A673 (cell line): ENCODE measurements around the gene IQCC. TPM values are rescaled to one million over a fixed set of nuclear protein-coding genes. Genes with fewer than 3 reads are reported as not detected.
A peak's percentile ranks its signal among the peaks of the same experiment; 100 is the strongest.

Experiments used
- BruUV-seq: library from RNA; stranded (reverse); fragments of 400-500 nt; replicated peaks from 2 replicates; lab custom pipeline; 2021; lab: Mats Ljungman, UMichigan
- CTCF ChIA-PET: fragments of 300-600 bp; sonication (Branson Sonifier 250); formaldehyde crosslinking; loops from one replicate; lab custom pipeline; 2022; ENCODE audit warnings: antibody characterized with exemption; lab: Charles Lee
- POLR2A ChIA-PET: fragments of 300-600 bp; sonication (Branson Sonifier 250); formaldehyde crosslinking; loops from one replicate; lab custom pipeline; 2022; ENCODE audit warnings: antibody characterized with exemption; ENCODE audit not compliant: low non-redundant PET; lab: Charles Lee
- DNase-seq: peaks from one replicate; pipeline ENCODE4 v3.0.0-alpha.2; 2015; ENCODE audit warnings: low spot score
- H3K27ac ChIP-seq: fragments of 200-600 bp; sonication (generic); 2 replicates; pipeline ENCODE4 v1.5.1; 2016; ENCODE audit warnings: mixed run types, low read depth, mild to moderate bottlenecking, mixed read lengths, antibody characterized with exemption, low read length; ENCODE audit not compliant: poor library complexity, severe bottlenecking
- H3K27me3 ChIP-seq: fragments of 200-600 bp; sonication (generic); replicated peaks from 2 replicates; pipeline ENCODE4 v1.6.1; 2017; ENCODE audit warnings: mixed run types, low read depth, mild to moderate bottlenecking, mixed read lengths, antibody characterized with exemption, low read length; ENCODE audit not compliant: insufficient read depth, poor library complexity
- H3K36me3 ChIP-seq: fragments of 200-600 bp; sonication (generic); 2 replicates; pipeline ENCODE4 v1.6.1; 2016; ENCODE audit warnings: mixed run types, mild to moderate bottlenecking, mixed read lengths, antibody characterized with exemption, low read length; ENCODE audit not compliant: insufficient read depth, poor library complexity, severe bottlenecking
- H3K4me1 ChIP-seq: fragments of 200-600 bp; sonication (generic); 2 replicates; pipeline ENCODE4 v1.6.1; 2017; ENCODE audit warnings: mixed run types, mild to moderate bottlenecking, mixed read lengths, antibody characterized with exemption, low read length; ENCODE audit not compliant: insufficient read depth, poor library complexity, severe bottlenecking
- H3K4me3 ChIP-seq: fragments of 200-600 bp; sonication (generic); 2 replicates; pipeline ENCODE4 v1.5.1; 2016; ENCODE audit warnings: low read depth, mixed run types, mild to moderate bottlenecking, mixed read lengths, low read length; ENCODE audit not compliant: poor library complexity, severe bottlenecking
- H3K9me3 ChIP-seq: fragments of 200-600 bp; sonication (generic); 2 replicates; pipeline ENCODE4 v1.6.1; 2016; ENCODE audit warnings: mixed run types, low read depth, mild to moderate bottlenecking, mixed read lengths, antibody characterized with exemption, low read length; ENCODE audit not compliant: poor library complexity, severe bottlenecking
- CTCF ChIP-seq: fragments of 300-800, 200-600 bp; sonication (generic); conservative IDR thresholded peaks from 2 replicates; pipeline ENCODE4 v1.5.1; 2017; ENCODE audit warnings: low read depth, mild to moderate bottlenecking, antibody characterized with exemption, low read length, moderate library complexity, mixed read lengths
- EZH2 ChIP-seq: fragments of 200-600 bp; sonication (generic); IDR thresholded peaks from 2 replicates; pipeline ENCODE4 v1.6.1; 2017; ENCODE audit warnings: borderline replicate concordance, low read depth, mild to moderate bottlenecking, mixed read lengths, antibody characterized with exemption, low read length; ENCODE audit not compliant: poor library complexity, severe bottlenecking
- intact Hi-C: fragments of 100-400 bp; cut with micrococcal nuclease; formaldehyde crosslinking; loops from one replicate; pipeline ENCODE4 v1.10.0; 2022; ENCODE audit not compliant: unreplicated experiment
- total RNA-seq: library from RNA; stranded (reverse); gene quantifications from 2 replicates; pipeline ENCODE4 v1.2.3, GENCODE V29; 2021

The IQCC gene
- total RNA-seq, 1 experiment from 2014 or later, result 7.2 TPM

GRCh38 chr1:32221980-32222755, 16.7 kb downstream of the IQCC start, which contains the start of the genes EIF3I and TMEM234:
TSS of gene EIF3I (plus strand) at chr1:32222407. CDS start at chr1:32222442, 35 bp downstream.
TSS of gene TMEM234 (minus strand) at chr1:32222353. CDS start at chr1:32222322, 31 bp downstream.
- H3K36me3 ChIP-seq, result peaks cover 28% of the 10 kb centered on the region
- TF ChIP-seq CTCF, result no peak
- peak within 1 kb of the TSS; percentile 85 for H3K4me3 ChIP-seq
- BruUV-seq, result no TSS peak
- DNase-seq, result peak; percentile 95
- peaks cover 17% of the 10 kb centered on the region for H3K4me1 ChIP-seq
- H3K27ac ChIP-seq, result peak within 1 kb of the TSS; percentile 89
- no peaks in the 10 kb centered on the region for H3K27me3 ChIP-seq
- H3K9me3 ChIP-seq, result no peaks in the 10 kb centered on the region
- intact Hi-C loops, result loop anchor here (10.0 kb wide), 1 partner anchor 113 kb away; the partner anchor contains the start of gene MARCKSL1
- CTCF ChIA-PET, result no interaction called here
- POLR2A ChIA-PET, result no interaction called here

- peak overlapping the region; percentile 85 for H3K4me3 ChIP-seq
- H3K36me3 ChIP-seq, result peaks cover 43% of the 10 kb centered on the region
- no peak for DNase-seq
These were observed 18.2 kb downstream of the IQCC start for GRCh38 chr1:32223683-32224082.

GRCh38 chr1:32224285-32224684, 18.8 kb downstream of the IQCC start:
- H3K4me3 ChIP-seq, result no peak overlapping the region
- no TSS peak for BruUV-seq
- H3K4me1 ChIP-seq, result peaks cover 17% of the 10 kb centered on the region
- TF ChIP-seq EZH2 (no peak), CTCF (no peak)
- POLR2A ChIA-PET, result no interaction called here
- intact Hi-C loops, result loop anchor here (10.0 kb wide), 1 partner anchor 111 kb away; the partner anchor contains the start of gene MARCKSL1
- DNase-seq, result no peak
- no peak overlapping the region for H3K27ac ChIP-seq
- CTCF ChIA-PET, result no interaction called here
- peaks cover 49% of the 10 kb centered on the region for H3K36me3 ChIP-seq
- H3K27me3 ChIP-seq, result no peaks in the 10 kb centered on the region
- no peaks in the 10 kb centered on the region for H3K9me3 ChIP-seq

More at GRCh38 chr1:32223683-32224082, 18.2 kb downstream of the IQCC start:
- intact Hi-C loops, result loop anchor here (10.0 kb wide), 1 partner anchor 111 kb away; the partner anchor contains the start of gene MARCKSL1
- POLR2A ChIA-PET, result no interaction called here
- no peak overlapping the region for H3K27ac ChIP-seq
- H3K27me3 ChIP-seq, result no peaks in the 10 kb centered on the region
- TF ChIP-seq CTCF (no peak), EZH2 (no peak)
- H3K4me1 ChIP-seq, result peaks cover 17% of the 10 kb centered on the region
- no TSS peak for BruUV-seq
- CTCF ChIA-PET, result no interaction called here
- no peaks in the 10 kb centered on the region for H3K9me3 ChIP-seq
